Neural progenitor cell (in vitro differentiated cells): ENCODE results near the gene SLC16A6. TPM values are rescaled to one million over a fixed set of nuclear protein-coding genes. Genes with fewer than 3 reads are reported as not detected.

Experiments
- DNase-seq: peaks from one replicate; pipeline ENCODE4 v3.0.0-alpha.2; 2016; ENCODE audit warnings: low spot score
- H2AFZ ChIP-seq: fragments of 200-600 bp; sonication (generic); replicated peaks from 2 replicates; pipeline ENCODE4 v1.6.1; 2016; ENCODE audit warnings: antibody characterized with exemption
- H3F3A ChIP-seq: fragments of 200-600 bp; sonication (generic); 2 replicates; pipeline ENCODE4 v1.6.1; 2016; ENCODE audit warnings: antibody characterized with exemption, low read depth
- H3K27ac ChIP-seq: fragments of 200-600 bp; sonication (generic); 2 replicates; pipeline ENCODE4 v1.5.1; 2016; ENCODE audit warnings: mild to moderate bottlenecking
- H3K27me3 ChIP-seq: fragments of 200-600 bp; sonication (generic); 2 replicates; pipeline ENCODE4 v1.6.1; 2016; ENCODE audit warnings: mild to moderate bottlenecking, moderate library complexity
- H3K36me3 ChIP-seq: fragments of 200-600 bp; sonication (generic); 2 replicates; pipeline ENCODE4 v1.5.1; 2016
- H3K4me1 ChIP-seq: fragments of 200-600 bp; sonication (generic); 2 replicates; pipeline ENCODE4 v1.6.1; 2016; ENCODE audit warnings: mixed run types
- H3K4me2 ChIP-seq: fragments of 200-600 bp; sonication (generic); 2 replicates; pipeline ENCODE4 v1.6.1; 2016
- H3K4me3 ChIP-seq: fragments of 200-600 bp; sonication (generic); 2 replicates; pipeline ENCODE4 v1.5.1; 2016
- H3K79me2 ChIP-seq: fragments of 200-600 bp; sonication (generic); 2 replicates; pipeline ENCODE4 v1.6.1; 2016; ENCODE audit warnings: low read depth
- H3K9ac ChIP-seq: fragments of 200-600 bp; sonication (generic); 2 replicates; pipeline ENCODE4 v1.6.1; 2016
- H3K9me3 ChIP-seq: fragments of 200-600 bp; sonication (generic); 2 replicates; pipeline ENCODE4 v1.5.1; 2016; ENCODE audit warnings: low read depth
- H4K20me1 ChIP-seq: fragments of 200-600 bp; sonication (generic); 2 replicates; pipeline ENCODE4 v1.6.1; 2016; ENCODE audit warnings: low read depth
- H3K27ac Mint-ChIP-seq: 3 replicates; pipeline ENCODE4 v1.8.0; 2021; ENCODE audit warnings: mixed read lengths
- H3K27me3 Mint-ChIP-seq: 2 replicates; pipeline ENCODE4 v1.8.0; 2022; ENCODE audit warnings: low read depth, mild to moderate bottlenecking, inconsistent platforms, moderate library complexity, mixed read lengths; ENCODE audit not compliant: insufficient read depth
- H3K36me3 Mint-ChIP-seq: 3 replicates; pipeline ENCODE4 v1.8.0; 2021; ENCODE audit warnings: mixed read lengths
- H3K4me1 Mint-ChIP-seq: 3 replicates; pipeline ENCODE4 v1.8.0; 2021; ENCODE audit warnings: mixed read lengths
- H3K4me3 Mint-ChIP-seq: 3 replicates; pipeline ENCODE4 v1.8.0; 2021; ENCODE audit warnings: mild to moderate bottlenecking, moderate library complexity, mixed read lengths
- H3K9me3 Mint-ChIP-seq: 3 replicates; pipeline ENCODE4 v1.8.0; 2020; ENCODE audit warnings: mixed read lengths
- CTCF ChIP-seq: fragments of 200-600 bp; sonication (generic); IDR thresholded peaks from 2 replicates; pipeline ENCODE4 v1.5.1; 2017; ENCODE audit warnings: antibody characterized with exemption, mild to moderate bottlenecking
- EZH2 ChIP-seq: fragments of 200-600 bp; sonication (generic); IDR thresholded peaks from 2 replicates; pipeline ENCODE4 v1.6.1; 2017; ENCODE audit warnings: antibody characterized with exemption, mild to moderate bottlenecking, moderate library complexity
- EZH2phosphoT487 ChIP-seq: fragments of 200-600 bp; sonication (generic); IDR thresholded peaks from 2 replicates; pipeline ENCODE4 v1.6.1; 2017; ENCODE audit warnings: antibody characterized with exemption
- total RNA-seq: library from RNA; depleted of rRNA; stranded (reverse); fragments of >200 nt; gene quantifications from 2 replicates; pipeline ENCODE4 v1.2.3, GENCODE V29; 2015; ENCODE audit warnings: low replicate concordance

SLC16A6 gene
- total RNA-seq, 1 donor from 2014 or later: 0.19 TPM

GRCh38 chr17:68301438-68301959, 10.6 kb upstream of the SLC16A6 start:
- Histone ChIP-seq H3K9me3 (no peaks in the 10 kb centered on the region), H3F3A (peaks cover 18% of the 10 kb centered on the region), H3K79me2 (no peaks in the 10 kb centered on the region), H3K36me3 (no peaks in the 10 kb centered on the region), H3K27me3 (no peaks in the 10 kb centered on the region), H3K4me3 (no peak overlapping the region), H2AFZ (peak overlapping the region; percentile 12), H3K27ac (peak overlapping the region; percentile 56), H3K9ac (no peak overlapping the region), H3K4me2 (peak overlapping the region; percentile 40), H4K20me1 (no peaks in the 10 kb centered on the region), H3K4me1 (peaks cover 21% of the 10 kb centered on the region)
- Mint-ChIP-seq H3K27ac (peak overlapping the region; percentile 23), H3K27me3 (peaks cover 7% of the 10 kb centered on the region), H3K36me3 (peaks cover 2% of the 10 kb centered on the region), H3K4me1 (peaks cover 5% of the 10 kb centered on the region), H3K9me3 (peaks cover 18% of the 10 kb centered on the region), H3K4me3 (no peak overlapping the region)
- DNase-seq: peak; percentile 42
- TF ChIP-seq EZH2 (no peak), EZH2phosphoT487 (no peak)

GRCh38 chr17:68299817-68300216, 8.9 kb upstream of the SLC16A6 start:
- Histone ChIP-seq H3K36me3 (no peaks in the 10 kb centered on the region), H4K20me1 (no peaks in the 10 kb centered on the region), H3K27me3 (no peaks in the 10 kb centered on the region), H3K4me3 (no peak overlapping the region), H3F3A (peaks cover 22% of the 10 kb centered on the region), H3K79me2 (no peaks in the 10 kb centered on the region), H2AFZ (no peak overlapping the region), H3K27ac (no peak overlapping the region), H3K4me1 (peaks cover 28% of the 10 kb centered on the region), H3K9me3 (no peaks in the 10 kb centered on the region), H3K4me2 (no peak overlapping the region), H3K9ac (no peak overlapping the region)
- peaks cover 7% of the 10 kb centered on the region for H3K27me3 Mint-ChIP-seq
- no peak overlapping the region for H3K4me3 Mint-ChIP-seq
- peaks cover 2% of the 10 kb centered on the region for H3K36me3 Mint-ChIP-seq
- no peak overlapping the region for H3K27ac Mint-ChIP-seq
- no peak for DNase-seq
- TF ChIP-seq EZH2phosphoT487: no peak
- TF ChIP-seq EZH2: no peak
- no peak for TF ChIP-seq CTCF
- H3K4me1 Mint-ChIP-seq: peaks cover 5% of the 10 kb centered on the region
- peaks cover 18% of the 10 kb centered on the region for H3K9me3 Mint-ChIP-seq

GRCh38 chr17:68298601-68299000, 7.7 kb upstream of the SLC16A6 start:
- Histone ChIP-seq H3F3A (peaks cover 34% of the 10 kb centered on the region), H3K4me1 (peaks cover 40% of the 10 kb centered on the region), H2AFZ (no peak overlapping the region), H4K20me1 (no peaks in the 10 kb centered on the region), H3K27ac (no peak overlapping the region), H3K36me3 (no peaks in the 10 kb centered on the region), H3K4me2 (no peak overlapping the region), H3K4me3 (no peak overlapping the region), H3K9ac (no peak overlapping the region), H3K79me2 (no peaks in the 10 kb centered on the region), H3K27me3 (peaks cover under 1% of the 10 kb centered on the region), H3K9me3 (no peaks in the 10 kb centered on the region)
- no peak for DNase-seq
- Mint-ChIP-seq H3K9me3 (peaks cover 18% of the 10 kb centered on the region), H3K27ac (no peak overlapping the region), H3K4me1 (peaks cover 12% of the 10 kb centered on the region), H3K36me3 (peaks cover 2% of the 10 kb centered on the region), H3K27me3 (peaks cover 8% of the 10 kb centered on the region), H3K4me3 (no peak overlapping the region)
- no peak for TF ChIP-seq EZH2
- no peak for TF ChIP-seq EZH2phosphoT487
- TF ChIP-seq CTCF: no peak

GRCh38 chr17:68297195-68297594, 6.3 kb upstream of the SLC16A6 start:
- H3K27me3 ChIP-seq: peaks cover 15% of the 10 kb centered on the region
- Mint-ChIP-seq H3K27me3 (peaks cover 15% of the 10 kb centered on the region), H3K9me3 (peaks cover 16% of the 10 kb centered on the region), H3K27ac (no peak overlapping the region), H3K4me1 (peaks cover 22% of the 10 kb centered on the region), H3K36me3 (peaks cover 2% of the 10 kb centered on the region), H3K4me3 (no peak overlapping the region)
- H3K36me3 ChIP-seq: no peaks in the 10 kb centered on the region
- H3K27ac ChIP-seq: no peak overlapping the region
- no peak for DNase-seq
- no peaks in the 10 kb centered on the region for H4K20me1 ChIP-seq
- no peaks in the 10 kb centered on the region for H3K9me3 ChIP-seq
- H3K4me1 ChIP-seq: peaks cover 47% of the 10 kb centered on the region
- no peak overlapping the region for H3K9ac ChIP-seq
- H2AFZ ChIP-seq: no peak overlapping the region
- H3K4me3 ChIP-seq: no peak overlapping the region
- no peaks in the 10 kb centered on the region for H3K79me2 ChIP-seq
- H3F3A ChIP-seq: peaks cover 42% of the 10 kb centered on the region
- TF ChIP-seq EZH2phosphoT487 (no peak), CTCF (no peak), EZH2 (no peak)
- no peak overlapping the region for H3K4me2 ChIP-seq
